CD4-positive, alpha-beta T cell treated with Interleukin-6 at 100 ng/mL for 8 hours (primary cell): ENCODE results near the gene MYO5B.
A peak's percentile ranks its signal among the peaks of the same experiment; 100 is the strongest.
"Not testable (repeated sequence)": the region's sequence is repeated elsewhere in the genome, so short reads cannot be mapped to it uniquely, and the experiment has no call there.

Experiments
- DNase-seq: peaks from one replicate; pipeline ENCODE4 v3.0.0-alpha.2; 2020; ENCODE audit warnings: mixed read lengths, low spot score

MYO5B gene

DNA sequence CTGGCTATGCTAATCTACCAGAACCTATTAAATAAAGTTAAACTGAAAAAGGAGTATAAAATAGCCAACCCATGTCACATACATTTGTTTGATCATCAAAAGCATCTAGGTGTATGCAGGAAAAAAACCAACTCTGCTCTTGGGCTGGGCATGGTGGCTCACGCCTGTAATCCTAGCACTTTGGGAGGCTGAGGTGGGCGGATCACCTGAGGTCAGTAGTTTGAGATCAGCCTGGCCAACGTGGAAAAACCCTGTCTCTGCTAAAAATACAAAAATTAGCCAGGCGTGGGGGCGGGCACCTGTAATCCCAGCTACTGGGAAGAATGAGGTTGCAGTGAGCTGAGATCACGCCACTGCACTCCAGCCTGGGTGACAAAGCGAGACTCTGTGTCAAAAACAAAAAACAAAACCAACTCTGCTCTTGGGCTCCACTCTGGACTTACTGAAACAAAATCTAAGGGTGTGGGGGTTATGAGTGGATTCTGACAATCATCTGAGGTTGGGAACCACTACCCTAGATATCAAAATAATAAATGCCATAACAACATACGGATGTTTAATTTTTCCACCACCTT, 405.3 kb downstream of the MYO5B start:
- DNase-seq, result not testable (repeated sequence)

DNA sequence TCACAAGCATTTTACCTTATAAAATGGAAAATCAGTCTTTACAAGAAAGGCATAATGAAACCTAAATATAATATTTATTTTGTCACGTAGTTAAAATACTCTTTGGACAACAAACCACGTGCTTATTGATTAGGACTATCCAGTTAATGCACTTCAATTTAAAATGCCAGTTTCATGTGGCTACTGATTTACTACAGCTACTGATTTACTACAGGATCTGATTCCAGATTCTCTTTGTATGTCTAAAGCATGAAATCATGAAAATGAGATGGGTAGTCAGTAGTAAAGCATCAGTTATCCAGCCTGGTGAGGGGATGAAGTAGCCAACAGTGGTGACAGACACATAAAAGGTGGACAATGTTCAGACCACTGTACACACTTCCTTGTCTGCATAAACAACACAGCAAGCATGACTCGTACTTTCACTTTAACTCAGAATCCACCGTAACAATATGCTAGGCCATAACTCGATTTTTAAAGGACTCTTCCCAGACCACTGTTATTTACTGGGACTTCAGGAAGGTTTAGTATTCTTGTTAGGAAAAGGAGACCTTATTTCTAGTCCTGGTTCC, 406.5 kb downstream of the MYO5B start:
- DNase-seq, result no peak

DNA sequence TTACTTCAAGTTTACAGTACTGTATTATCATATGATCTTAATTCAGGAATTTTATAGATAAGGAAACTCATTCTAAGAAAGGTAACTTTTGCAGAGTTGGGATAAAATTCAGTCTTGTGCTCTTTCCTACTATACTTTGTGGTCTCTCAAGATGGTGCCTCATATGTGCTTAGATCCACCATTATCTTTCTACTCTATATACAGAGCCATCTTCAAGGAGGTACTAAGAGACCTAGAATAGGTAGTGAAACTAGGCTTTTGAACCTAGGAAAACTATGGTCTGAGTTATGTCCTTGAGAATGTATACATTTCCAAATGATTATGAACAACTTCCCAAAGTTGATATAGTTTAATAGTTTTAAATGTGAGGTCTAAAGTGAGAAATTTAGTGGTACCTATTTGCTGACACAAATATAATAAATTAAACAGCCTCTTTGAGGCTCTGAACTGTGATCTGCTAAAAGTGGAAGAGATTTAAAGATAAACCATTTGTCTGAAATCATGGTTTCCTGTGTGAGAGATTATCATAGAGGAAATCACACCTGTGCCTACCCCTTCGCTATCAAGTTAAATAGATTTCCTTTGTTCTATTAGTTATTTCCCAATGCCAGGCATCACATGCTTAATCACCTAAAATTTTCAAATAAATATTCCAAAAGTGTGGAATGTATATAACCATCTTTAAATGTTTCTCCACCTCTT, 408.8 kb downstream of the MYO5B start:
- peak; percentile 30 for DNase-seq

DNA sequence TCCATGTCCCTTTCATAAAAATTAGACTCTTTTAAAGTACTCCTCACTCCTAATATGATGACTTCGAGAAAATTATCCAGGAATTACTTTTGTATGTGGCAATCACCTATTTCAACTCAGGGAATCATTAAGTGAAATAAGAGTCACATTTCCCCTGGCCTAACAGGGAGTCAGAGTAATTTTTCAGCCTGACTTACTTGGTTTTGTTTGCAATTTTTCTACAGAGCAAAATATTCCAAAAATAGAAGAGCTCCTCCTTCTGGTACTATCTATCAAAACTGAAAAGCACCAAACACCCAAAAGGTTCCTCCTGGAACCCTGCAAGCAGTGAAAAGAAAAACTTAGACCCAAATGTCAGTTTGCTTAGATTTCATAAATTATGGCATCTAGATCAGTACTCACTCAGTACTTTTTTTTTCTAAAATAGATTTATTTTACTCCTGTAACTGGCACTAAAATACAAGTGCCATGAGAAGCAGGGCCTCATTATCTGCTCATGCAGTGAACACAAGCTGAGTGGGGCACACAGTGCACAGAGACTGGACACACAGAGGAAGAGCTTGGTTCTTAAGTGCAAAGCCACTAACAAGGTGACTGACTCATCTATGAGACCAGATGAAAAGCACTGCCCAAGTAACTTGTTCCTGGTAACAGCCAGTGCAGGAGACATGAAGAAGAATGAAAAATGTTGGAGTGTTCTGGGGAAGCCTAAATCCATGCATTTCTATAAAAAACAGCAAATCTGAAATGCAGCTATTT, 410.3 kb downstream of the MYO5B start:
- DNase-seq, result no peak

GRCh38 chr18:49783631-49784030, 411.3 kb downstream of the MYO5B start:
- not testable (repeated sequence) for DNase-seq

- DNase-seq, result no peak
Measured at GRCh38 chr18:49778826-49779465, 416.0 kb downstream of the MYO5B start.
